Epidermal melanocyte (primary cell): ENCODE measurements around the gene CASZ1.
A peak's percentile ranks its signal among the peaks of the same experiment; 100 is the strongest.

Experiments used
- DNase-seq: peaks from one replicate; pipeline ENCODE4 v3.0.0; 2011; ENCODE audit warnings: low spot score; ENCODE audit not compliant: insufficient read length

CASZ1 gene

GRCh38 chr1:10796029-10796944 lies at the start of gene CASZ1:
CASZ1 (minus strand) TSS chr1:10796646; CDS start chr1:10693889, 102,757 bp downstream.
- peak; percentile 97 for DNase-seq

- DNase-seq = no peak
Measured at GRCh38 chr1:10843697-10844096, 47.3 kb upstream of the CASZ1 start.

GRCh38 chr1:10841118-10841517 lies 44.7 kb upstream of the CASZ1 start:
- DNase-seq = no peak

- no peak for DNase-seq
Measured at GRCh38 chr1:10839188-10839770, 42.8 kb upstream of the CASZ1 start.

GRCh38 chr1:10838541-10838940 lies 42.1 kb upstream of the CASZ1 start:
- DNase-seq = no peak

- no peak for DNase-seq
Measured at GRCh38 chr1:10836726-10837125, 40.3 kb upstream of the CASZ1 start.

- no peak for DNase-seq
Measured at GRCh38 chr1:10835822-10836421, 39.5 kb upstream of the CASZ1 start.

- DNase-seq = no peak
Measured at GRCh38 chr1:10835421-10835820, 39.0 kb upstream of the CASZ1 start.

- DNase-seq = no peak
Measured at GRCh38 chr1:10834770-10835412, 38.4 kb upstream of the CASZ1 start.

GRCh38 chr1:10833630-10834557 lies 37.4 kb upstream of the CASZ1 start:
- no peak for DNase-seq

GRCh38 chr1:10832703-10833102 lies 36.3 kb upstream of the CASZ1 start:
- no peak for DNase-seq

GRCh38 chr1:10830961-10831668 lies 34.7 kb upstream of the CASZ1 start:
- no peak for DNase-seq

GRCh38 chr1:10829965-10830515 lies 33.6 kb upstream of the CASZ1 start:
- DNase-seq = no peak

- DNase-seq = no peak
Measured at GRCh38 chr1:10829067-10829818, 32.8 kb upstream of the CASZ1 start.

- DNase-seq = no peak
Measured at GRCh38 chr1:10827377-10828333, 31.2 kb upstream of the CASZ1 start.

GRCh38 chr1:10825592-10825991 lies 29.1 kb upstream of the CASZ1 start:
- no peak for DNase-seq

- no peak for DNase-seq
Measured at GRCh38 chr1:10824821-10825540, 28.5 kb upstream of the CASZ1 start.
